Heart right ventricle (tissue), 16 donors: ENCODE results near the gene PIEZO1. TPM values are rescaled to one million over a fixed set of nuclear protein-coding genes. Genes with fewer than 3 reads are reported as not detected.

Source experiments
- ATAC-seq, 8 donors: fragments of 200-7000 bp; cut with Tn5 transposase; one replicate each; pipeline ENCODE4 v1.9.1; 2020; ENCODE audit warnings: mild to moderate bottlenecking in 8 of 8, moderate library complexity in 8 of 8, moderate number of reproducible peaks in 1 of 8
- DNase-seq, 2 donors: peaks; one replicate each; pipeline ENCODE4 v3.0.0-alpha.2; 2020
- H3K27ac ChIP-seq, 10 donors: fragments of 200-600 bp; sonication (generic) in 2 of 10; one replicate each; pipeline versions ENCODE4 v1.5.0 to v1.8.0; 2020 to 2022; ENCODE audit warnings: mild to moderate bottlenecking in 3 of 10
- H3K27me3 ChIP-seq, 7 donors: fragments of 200-600 bp; one replicate each; pipeline ENCODE4 v1.8.0; 2021 to 2022; ENCODE audit warnings: mild to moderate bottlenecking in 2 of 7
- H3K36me3 ChIP-seq, 9 donors: fragments of 200-600 bp; sonication (generic) in 1 of 9; one replicate each; pipeline versions ENCODE4 v1.5.0 to v1.8.0; 2020 to 2022; ENCODE audit warnings: mild to moderate bottlenecking in 2 of 9
- H3K4me1 ChIP-seq, 9 donors: fragments of 200-600 bp; sonication (generic) in 1 of 9; one replicate each; pipeline versions ENCODE4 v1.5.0 to v1.8.0; 2020 to 2022; ENCODE audit warnings: mild to moderate bottlenecking in 4 of 9
- H3K4me3 ChIP-seq, 10 donors: fragments of 200-600 bp; sonication (generic) in 2 of 10; one replicate each; pipeline versions ENCODE4 v1.5.0 to v1.8.0; 2020 to 2022; ENCODE audit warnings: mild to moderate bottlenecking in 7 of 10, moderate library complexity in 2 of 10
- H3K9me3 ChIP-seq, 11 donors: fragments of 200-600 bp in 10 of 11; sonication (generic) in 2 of 11; one replicate each; pipeline versions ENCODE4 v1.5.0 to v1.8.0; 2013 to 2022; ENCODE audit warnings: mild to moderate bottlenecking in 2 of 11, control low read depth in 1 of 11, moderate library complexity in 1 of 11
- WGBS, 2 donors: extraction: QIAGEN DNeasy Blood & Tissue Kit; methylation state at CpG; one replicate each; pipeline ENCODE4 v1.1.7; 2013; ENCODE audit warnings: inconsistent platforms in 1 of 2; 5-methylcytosine and 5-hydroxymethylcytosine counted together
- intact Hi-C, 10 donors: fragments of 100-400 bp; cut with DNase I; formaldehyde crosslinking; loops; one replicate each; pipeline versions ENCODE4 v1.11.1 to v1.14.2; 2022
- polyA plus RNA-seq, 2 donors: library from polyadenylated mRNA; stranded (reverse); fragments of 200-250 nt; gene quantifications; one replicate each; pipeline ENCODE4 v1.2.3, GENCODE V29; 2013
- total RNA-seq, 10 donors: library from RNA; stranded (reverse); fragmentation: NEBNext Ultra II Directional in 3 of 10; extraction: Animal tissue kit (Norgen Biotek cat#: 25700) in 3 of 10; gene quantifications; one replicate each; pipeline versions ENCODE4 v1.2.1 to v1.2.4, GENCODE V29; 2021 to 2023
- TF ChIP-seq, protein P1 (sequence below), 9 donors: fragments of 200-600 bp; sonication (generic) in 2 of 9; IDR thresholded peaks; one replicate each; pipeline versions ENCODE4 v1.5.0 to v1.8.0; 2021 to 2022; ENCODE audit warnings: antibody characterized with exemption in 9 of 9, mild to moderate bottlenecking in 5 of 9, moderate library complexity in 1 of 9
- donor health status: Arrhythmogenic right ventricular cardiomyopathy.
- donor health status: ischemic (EF 13 %, LVEDD 7.1; RV severe dilation, severe dysfunction).
- donor health status: healthy with polysubstance abuse.
- donor health status: DM: no; HTN: yes; CAD: no.
- donor health status: DM: no; HTN: no; CAD: no.
- donor health status: ischemic (EF 25% LVEDD 6.9; RV normal size, moderate dysfunction).
- donor health status: ischemic (EF 25% LVEDD 5.7; RV mildly dilated, moderate dysfunction).
- donor health status: healthy.
- donor health status: DM: yes; HTN: yes; CAD: no.
- donor health status: Ischemic cardiomyopathy.
- donor health status: ischemic (EF 35%, LVEDD 5.7; RV mildly dilated, moderate dysfunction).
- donor health status: nonischemic (EF 11% LVEDD 7.7; RV severe dilation, severe dysfunction).
- donor health status: DM: yes; HTN: yes; CAD: no.
- donor health status: PGD.
- donor health status: ischemic (EF 29% LVEDD 5.4; RV normal size, mild dysfunction).
- donor health status: nonischemic (EF 23%, LVEDD 6.1; RV moderate dilation, normal function).

Gene PIEZO1
- total and polyA plus RNA-seq, 12 donors = 12.3 to 78.2 (median 18.0) TPM

- peaks cover 0 to 83% (median 0%) of the 10 kb centered on the region in 9 donors for H3K36me3 ChIP-seq
- ATAC-seq (no peak), DNase-seq (no peak)
- TF ChIP-seq, protein P1, sequence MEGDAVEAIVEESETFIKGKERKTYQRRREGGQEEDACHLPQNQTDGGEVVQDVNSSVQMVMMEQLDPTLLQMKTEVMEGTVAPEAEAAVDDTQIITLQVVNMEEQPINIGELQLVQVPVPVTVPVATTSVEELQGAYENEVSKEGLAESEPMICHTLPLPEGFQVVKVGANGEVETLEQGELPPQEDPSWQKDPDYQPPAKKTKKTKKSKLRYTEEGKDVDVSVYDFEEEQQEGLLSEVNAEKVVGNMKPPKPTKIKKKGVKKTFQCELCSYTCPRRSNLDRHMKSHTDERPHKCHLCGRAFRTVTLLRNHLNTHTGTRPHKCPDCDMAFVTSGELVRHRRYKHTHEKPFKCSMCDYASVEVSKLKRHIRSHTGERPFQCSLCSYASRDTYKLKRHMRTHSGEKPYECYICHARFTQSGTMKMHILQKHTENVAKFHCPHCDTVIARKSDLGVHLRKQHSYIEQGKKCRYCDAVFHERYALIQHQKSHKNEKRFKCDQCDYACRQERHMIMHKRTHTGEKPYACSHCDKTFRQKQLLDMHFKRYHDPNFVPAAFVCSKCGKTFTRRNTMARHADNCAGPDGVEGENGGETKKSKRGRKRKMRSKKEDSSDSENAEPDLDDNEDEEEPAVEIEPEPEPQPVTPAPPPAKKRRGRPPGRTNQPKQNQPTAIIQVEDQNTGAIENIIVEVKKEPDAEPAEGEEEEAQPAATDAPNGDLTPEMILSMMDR (IDR thresholded peaks at IDR 0.05) = no peak
- H3K4me1 ChIP-seq = peaks cover 0 to 10% (median 4%) of the 10 kb centered on the region in 9 donors
- no peaks in the 10 kb centered on the region for H3K9me3 ChIP-seq
- no peak overlapping the region for H3K4me3 ChIP-seq
- H3K27ac ChIP-seq = no peak overlapping the region
- intact Hi-C loops = loop anchor here in 6 of 10 donors (2.0 to 10.0 kb wide), 5 partner anchors 48 to 481 kb away; partner anchors contain the start of genes ZNF778 (in 3 of the 6) and PIEZO1 (in 1 of the 6)
- H3K27me3 ChIP-seq = no peaks in the 10 kb centered on the region
- WGBS, 2 donors = 98 to 99% methylated on average over 17 to 20 of the region's 21 CpGs
Observed at GRCh38 chr16:88736496-88736895, 48.5 kb downstream of the PIEZO1 start.

DNA sequence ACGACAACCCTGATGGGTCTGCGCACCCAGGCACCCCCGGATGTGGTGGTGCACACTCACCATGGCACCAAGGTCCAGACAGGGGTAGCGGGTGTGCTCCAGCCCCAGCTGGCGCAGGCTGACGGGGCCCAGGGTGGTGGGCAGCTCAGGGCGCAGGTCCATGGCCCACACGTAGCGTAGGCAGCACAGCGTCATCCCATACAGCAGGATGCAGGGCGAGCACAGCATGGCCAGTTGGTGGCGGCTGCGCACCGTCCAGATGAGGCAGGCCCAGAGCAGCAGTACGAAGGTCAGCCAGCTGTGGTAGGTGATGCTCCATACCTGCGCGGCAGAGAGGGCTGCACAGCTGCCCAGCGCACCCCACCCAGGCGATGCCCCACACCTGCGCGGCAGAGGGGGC lies 48.9 kb downstream of the PIEZO1 start:
- 94 to 95% methylated on average over 18 to 21 of the region's 21 CpGs for WGBS, 2 donors
- no peak overlapping the region for H3K27ac ChIP-seq
- ATAC-seq (no peak), DNase-seq (no peak)
- H3K27me3 ChIP-seq = no peaks in the 10 kb centered on the region
- TF ChIP-seq, protein P1 (IDR thresholded peaks at IDR 0.05) = no peak
- no peaks in the 10 kb centered on the region for H3K9me3 ChIP-seq
- peaks cover 0 to 10% (median 4%) of the 10 kb centered on the region in 9 donors for H3K4me1 ChIP-seq
- no peak overlapping the region for H3K4me3 ChIP-seq
- intact Hi-C loops = loop anchor here in 6 of 10 donors (2.0 to 10.0 kb wide), 5 partner anchors 49 to 481 kb away; partner anchors contain the start of genes ZNF778 (in 3 of the 6) and PIEZO1 (in 1 of the 6)
- H3K36me3 ChIP-seq = peaks cover 0 to 83% (median 0%) of the 10 kb centered on the region in 9 donors

- no peak overlapping the region for H3K27ac ChIP-seq
- H3K4me1 ChIP-seq = peaks cover 0 to 10% (median 4%) of the 10 kb centered on the region in 9 donors
- DNase-seq (no peak), ATAC-seq (no peak)
- TF ChIP-seq, protein P1 (IDR thresholded peaks at IDR 0.05) = no peak
- 92% methylated on average over 10 of the region's 10 CpGs for WGBS, 2 donors
- H3K27me3 ChIP-seq = no peaks in the 10 kb centered on the region
- intact Hi-C loops = loop anchor here in 6 of 10 donors (2.0 to 10.0 kb wide), 5 partner anchors 49 to 482 kb away; partner anchors contain the start of genes ZNF778 (in 3 of the 6) and PIEZO1 (in 1 of the 6)
- peaks cover 0 to 83% (median 0%) of the 10 kb centered on the region in 9 donors for H3K36me3 ChIP-seq
- no peaks in the 10 kb centered on the region for H3K9me3 ChIP-seq
- H3K4me3 ChIP-seq = no peak overlapping the region
Observed at GRCh38 chr16:88735616-88736015, 49.4 kb downstream of the PIEZO1 start.

DNA sequence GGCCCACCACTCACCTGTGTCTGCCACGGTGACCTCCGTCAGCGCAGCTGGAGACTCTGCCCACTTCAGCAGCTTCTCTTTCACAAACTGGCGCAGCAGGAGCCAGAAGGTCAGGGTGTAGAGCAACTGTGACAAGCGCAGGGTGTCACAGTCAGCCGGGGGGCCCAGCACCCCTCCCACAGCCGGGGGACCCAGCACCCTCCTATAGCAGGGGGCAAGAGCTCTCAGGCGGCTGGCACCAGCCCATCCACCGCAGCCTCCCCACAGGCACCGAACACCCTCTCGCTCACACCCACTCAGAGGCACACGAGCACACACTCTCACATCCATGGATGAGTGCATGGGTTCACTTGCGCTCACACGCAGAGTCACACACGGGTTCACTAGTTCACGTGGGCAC lies 49.9 kb downstream of the PIEZO1 start:
- H3K36me3 ChIP-seq = peaks cover 0 to 82% (median 0%) of the 10 kb centered on the region in 9 donors
- 94 to 95% methylated on average over 16 of the region's 16 CpGs for WGBS, 2 donors
- H3K9me3 ChIP-seq = no peaks in the 10 kb centered on the region
- intact Hi-C loops = loop anchor here in 5 of 10 donors (5.0 to 10.0 kb wide), 3 partner anchors 432 to 482 kb away; partner anchors contain the start of gene ZNF778 (in 3 of the 5)
- H3K4me1 ChIP-seq = peaks cover 0 to 10% (median 4%) of the 10 kb centered on the region in 9 donors
- TF ChIP-seq, protein P1 (IDR thresholded peaks at IDR 0.05) = no peak
- ATAC-seq (no peak), DNase-seq (no peak)
- no peak overlapping the region for H3K27ac ChIP-seq
- H3K27me3 ChIP-seq = no peaks in the 10 kb centered on the region
- H3K4me3 ChIP-seq = no peak overlapping the region
